Daoy (cell line): Measurements from ENCODE around the gene ZBTB40. TPM values are rescaled to one million over a fixed set of nuclear protein-coding genes. Genes with fewer than 3 reads are reported as not detected.

Experiments used
- DNase-seq: peaks from one replicate; pipeline ENCODE4 v3.0.0-alpha.2; 2015; ENCODE audit warnings: low read depth
- total RNA-seq: library from RNA; depleted of rRNA; stranded (reverse); fragments of >200 nt; shearing (Covaris generic); gene quantifications from 2 replicates; pipeline ENCODE4 v1.2.3, GENCODE V29; 2014

The ZBTB40 gene
- total RNA-seq, 1 experiment from 2014 or later: 10.7 TPM

GRCh38 chr1:22556391-22557104, 104.9 kb downstream of the ZBTB40 start:
- DNase-seq: no peak

DNA sequence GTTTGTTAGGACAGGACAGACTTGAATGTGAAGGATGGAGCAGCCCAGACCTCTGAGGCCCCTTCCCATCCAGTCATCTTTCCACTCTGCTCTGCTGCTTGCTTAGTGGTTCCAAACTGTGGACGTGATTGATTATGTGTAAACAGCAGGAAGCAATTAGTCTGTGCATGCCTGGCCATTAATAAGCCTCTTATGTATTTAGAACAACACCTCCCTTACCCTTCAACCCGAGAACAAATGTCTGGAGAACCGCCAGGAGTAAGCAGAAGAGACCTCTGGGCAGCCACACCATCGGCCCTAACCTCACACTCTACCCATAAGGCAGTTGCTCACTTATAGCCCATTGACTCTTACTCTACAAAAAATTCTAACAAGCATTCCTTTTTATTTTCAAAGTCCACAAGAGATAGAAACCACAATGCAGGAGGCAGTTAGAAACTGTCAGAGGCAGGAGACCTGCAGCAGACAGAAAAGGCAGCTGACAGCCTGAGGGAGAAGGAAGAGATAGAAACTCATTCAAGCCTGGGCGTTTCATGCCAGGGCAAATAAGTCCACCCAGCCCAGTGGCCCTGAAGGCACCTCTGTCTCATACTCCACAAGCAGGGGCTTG, 105.8 kb downstream of the ZBTB40 start:
- DNase-seq: no peak

DNA sequence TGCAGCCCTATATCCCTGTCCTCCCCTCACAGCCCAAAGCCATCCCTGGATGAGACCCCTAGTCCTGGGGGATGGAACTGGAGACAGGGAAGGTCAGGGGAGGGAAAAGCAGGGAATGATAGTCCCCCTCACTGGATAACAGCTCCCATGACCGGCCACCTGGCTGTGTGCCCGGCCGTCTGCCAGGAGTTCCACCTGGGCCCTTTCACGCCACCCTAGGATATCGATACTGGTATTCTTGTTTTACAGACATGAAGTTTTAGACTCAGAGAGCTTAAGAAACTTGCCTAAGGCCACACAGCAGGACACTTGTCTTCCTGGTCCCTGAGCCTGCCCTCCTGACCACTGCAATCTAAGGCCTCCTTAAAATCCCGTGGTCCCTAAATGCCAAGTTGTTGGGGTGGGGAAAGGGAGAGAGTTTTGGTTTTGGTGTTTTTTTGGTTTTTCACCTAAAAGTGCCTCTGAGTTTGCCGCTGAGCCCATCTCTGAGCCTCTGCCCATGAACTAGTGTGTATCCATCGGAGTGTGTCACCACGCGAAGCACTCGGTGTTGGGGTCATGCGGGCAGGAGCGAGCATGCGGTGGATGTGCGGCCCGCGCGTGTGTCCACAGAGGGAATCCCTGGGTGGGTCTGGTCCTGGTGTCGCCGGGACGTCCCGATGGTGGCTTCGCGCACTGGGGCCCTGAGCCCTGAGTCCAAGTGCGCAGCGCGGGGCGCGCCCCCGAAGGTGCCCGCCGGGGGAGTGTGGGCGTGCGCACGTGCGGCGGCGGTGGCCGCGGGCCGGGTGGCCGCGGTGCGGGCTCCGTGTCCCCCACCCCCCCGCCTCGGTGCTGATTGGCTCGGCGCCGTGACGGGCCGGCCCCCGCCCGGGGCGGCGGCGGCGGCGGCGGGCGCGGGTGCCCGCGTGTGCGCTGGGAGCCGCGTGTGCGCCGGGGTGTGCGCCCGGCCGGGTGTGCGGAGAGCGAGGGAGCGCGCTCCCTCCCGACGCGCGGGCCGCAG, 111.2 kb downstream of the ZBTB40 start, which contains the start of gene EPHA8:
TSS of gene EPHA8 (plus strand) at position 906 of the 1,000 bp plus-strand sequence. CDS start 147 bp downstream, outside the sequence.
- DNase-seq: no peak

DNA sequence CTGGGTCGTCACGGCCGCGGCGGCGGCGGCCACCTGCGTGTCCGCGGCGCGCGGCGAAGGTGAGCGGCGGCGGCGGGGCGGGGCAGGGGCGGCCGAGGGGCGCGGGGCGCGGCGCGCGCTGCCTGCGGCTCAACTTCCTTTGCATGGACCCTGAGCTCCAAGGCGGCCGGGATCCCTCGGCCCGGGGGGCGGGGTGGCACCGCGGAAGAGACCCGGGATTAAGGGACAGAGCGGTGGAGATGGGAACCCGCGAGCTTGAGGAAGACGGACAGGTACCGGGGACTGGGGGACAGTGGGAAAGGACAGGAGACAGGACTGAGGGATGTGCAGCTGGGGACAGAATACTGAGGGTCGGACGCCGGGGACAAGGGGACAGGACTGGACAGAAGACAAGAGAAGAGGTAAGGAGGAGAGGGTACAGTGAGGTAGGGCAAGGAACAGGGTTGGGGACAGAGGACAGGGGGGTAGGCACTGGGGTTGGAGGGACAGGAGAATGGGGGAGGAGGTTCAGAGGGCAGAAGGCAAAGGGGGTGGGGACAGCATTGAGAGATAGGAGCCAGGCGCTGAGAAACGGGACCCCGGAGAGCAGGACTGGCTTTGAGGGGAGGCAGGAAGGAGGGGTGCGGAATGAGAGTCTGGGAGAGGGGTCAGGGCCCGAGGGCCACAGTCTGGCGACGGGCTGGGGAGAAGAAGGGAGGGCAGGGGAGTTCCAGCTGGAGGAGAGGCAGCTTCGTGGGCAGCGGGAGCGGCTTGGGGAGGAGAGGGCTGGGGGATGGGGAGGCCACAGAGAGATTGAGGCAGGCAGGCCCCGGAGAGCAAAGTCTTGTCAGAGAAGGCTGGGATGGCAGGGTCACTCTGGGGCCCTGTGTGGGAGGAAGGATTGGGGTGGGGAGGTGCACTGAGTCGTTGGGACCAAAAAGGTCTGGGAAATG, 112.3 kb downstream of the ZBTB40 start:
- no peak for DNase-seq

DNA sequence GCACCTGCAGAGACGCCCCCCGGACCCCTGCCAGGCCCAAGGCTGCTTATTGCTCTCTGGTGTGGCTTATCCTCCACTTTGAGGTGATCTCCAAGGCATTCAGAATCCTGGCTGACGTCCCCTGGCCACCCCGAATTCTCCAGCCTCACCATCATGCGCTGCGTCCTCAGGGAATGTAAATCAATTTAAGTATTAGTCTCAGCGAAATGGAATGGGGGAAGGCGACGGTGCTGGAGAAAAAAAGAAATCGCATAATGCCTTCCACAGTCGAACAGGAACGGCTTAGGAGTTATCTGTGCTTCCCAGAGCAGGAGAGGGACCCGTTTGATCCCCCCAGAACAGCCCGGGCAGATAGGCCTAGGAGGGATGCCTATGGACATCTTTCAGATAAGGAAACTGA, 114.5 kb downstream of the ZBTB40 start:
- DNase-seq: no peak

- DNase-seq: no peak
Observed at GRCh38 chr1:22567197-22567596, 115.5 kb downstream of the ZBTB40 start.

DNA sequence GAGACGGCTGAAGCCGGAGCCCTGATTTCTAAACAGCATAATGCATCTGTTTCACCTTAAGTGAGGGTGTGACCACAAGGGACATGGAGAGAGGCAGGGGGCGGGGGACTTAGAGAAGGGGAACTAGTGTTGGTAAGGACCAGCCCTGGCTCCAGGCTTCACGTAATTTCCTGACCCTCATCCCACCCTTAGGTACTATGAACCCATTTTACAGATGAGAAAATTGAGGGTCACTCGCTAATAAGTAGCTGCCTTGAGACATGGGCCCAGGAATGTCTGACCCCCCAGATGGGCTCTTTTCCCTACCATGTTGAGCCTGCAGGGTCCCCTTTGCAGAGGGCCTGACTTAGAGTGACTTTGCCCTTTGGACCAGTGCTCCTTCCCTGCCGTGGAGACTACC, 116.3 kb downstream of the ZBTB40 start:
- DNase-seq: no peak

DNA sequence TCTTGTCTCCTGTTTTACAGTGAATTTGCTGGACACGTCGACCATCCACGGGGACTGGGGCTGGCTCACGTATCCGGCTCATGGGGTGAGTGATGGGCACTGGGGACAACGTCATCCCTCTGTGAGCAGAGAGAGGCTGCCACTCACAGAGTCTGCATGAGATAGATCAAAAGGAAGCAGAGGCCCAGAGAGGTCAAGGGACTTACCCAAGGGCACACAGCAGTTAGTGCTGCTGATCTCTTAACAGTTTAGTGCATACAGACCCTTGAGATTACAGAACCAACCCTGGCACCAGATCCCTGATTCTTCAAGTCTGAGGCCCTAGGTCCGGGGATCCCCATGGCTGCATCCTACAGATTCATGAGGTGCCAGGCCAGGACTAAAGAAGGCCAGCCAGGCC, 117.6 kb downstream of the ZBTB40 start:
- DNase-seq: no peak

DNA sequence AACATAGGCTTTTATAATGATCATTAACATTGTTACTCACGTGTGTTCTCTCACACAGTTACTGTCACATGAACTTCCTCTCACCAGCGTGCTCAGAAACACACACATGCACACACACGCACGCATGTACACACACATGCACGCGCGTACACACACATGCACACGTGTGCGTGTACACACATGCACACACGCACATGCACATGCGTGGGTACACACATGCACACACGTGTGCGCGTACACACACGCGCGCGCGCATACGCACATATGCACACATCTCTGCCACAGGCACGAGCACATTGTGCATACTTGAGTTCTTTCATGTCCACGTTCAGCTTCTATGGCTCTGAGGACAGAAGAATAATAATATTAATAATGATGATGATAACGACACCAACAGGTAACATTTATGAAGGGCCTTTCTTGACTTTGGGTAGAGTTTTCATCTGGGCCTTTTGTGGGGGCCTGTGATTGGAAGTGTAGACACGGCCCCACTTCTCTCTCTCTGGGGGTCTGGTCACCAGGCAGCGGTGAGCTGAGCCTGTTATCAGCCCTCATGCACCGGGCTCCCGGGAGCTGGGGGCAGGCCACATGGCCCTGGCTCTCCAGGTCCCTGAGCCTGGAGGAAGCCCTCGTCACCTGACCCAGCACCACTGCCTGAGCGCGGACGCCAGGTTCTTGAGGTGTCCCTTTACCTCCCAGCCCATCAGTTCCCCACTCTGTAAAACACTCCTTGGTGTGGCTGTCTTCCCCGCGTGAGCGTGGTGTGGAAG, 118.7 kb downstream of the ZBTB40 start:
- no peak for DNase-seq

DNA sequence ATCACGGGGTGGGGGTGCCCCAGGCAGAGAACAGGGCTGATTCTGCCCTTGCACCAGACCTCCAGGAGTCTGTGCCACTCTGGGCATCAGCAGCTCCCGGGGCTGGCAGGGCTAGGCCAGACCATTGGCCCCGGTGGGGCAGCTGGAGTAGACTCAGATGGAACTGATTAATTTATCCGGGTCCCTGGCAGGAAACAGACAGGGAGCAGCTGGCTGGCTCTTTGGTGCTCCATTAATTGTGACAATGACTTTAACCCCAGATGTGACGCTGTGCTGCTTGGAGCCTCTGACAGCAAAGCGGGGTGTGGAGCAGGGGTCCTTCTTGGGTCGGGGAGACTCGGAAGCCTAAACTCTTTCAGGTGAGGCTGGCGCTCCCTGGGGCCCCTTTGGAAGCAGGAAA, 121.2 kb downstream of the ZBTB40 start:
- DNase-seq: no peak

- DNase-seq: no peak
Observed at GRCh38 chr1:22573237-22573636, 121.6 kb downstream of the ZBTB40 start.

DNA sequence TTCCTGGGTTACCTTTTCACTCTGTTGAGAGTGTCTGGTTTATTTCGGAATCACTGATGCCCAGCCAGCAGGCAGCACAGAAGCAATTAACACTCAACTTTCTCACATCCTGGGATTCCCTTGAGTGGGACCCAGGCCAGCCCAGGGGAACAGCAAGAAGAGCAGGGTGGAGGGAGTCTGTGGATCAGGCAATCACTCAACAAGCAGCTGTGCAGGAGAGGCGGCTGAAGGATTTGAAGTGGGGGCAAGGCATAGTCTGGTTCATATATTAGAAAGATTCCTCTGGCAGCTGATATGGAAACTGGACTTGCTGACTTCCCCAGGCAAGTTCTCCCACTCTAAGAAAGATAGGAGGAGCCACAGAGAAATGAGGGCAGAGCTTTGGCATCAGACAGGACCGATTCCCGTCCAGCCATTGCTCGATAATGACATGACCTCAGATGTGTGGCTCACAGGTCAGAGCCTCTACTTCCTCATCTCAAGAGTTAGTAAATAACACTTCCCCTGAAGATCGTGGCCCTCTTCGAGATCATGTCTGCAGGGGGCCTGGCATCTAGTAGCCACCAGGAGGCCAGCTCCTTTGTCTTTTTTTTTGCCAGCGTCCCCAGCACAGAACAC, 124.0 kb downstream of the ZBTB40 start:
- DNase-seq: no peak

DNA sequence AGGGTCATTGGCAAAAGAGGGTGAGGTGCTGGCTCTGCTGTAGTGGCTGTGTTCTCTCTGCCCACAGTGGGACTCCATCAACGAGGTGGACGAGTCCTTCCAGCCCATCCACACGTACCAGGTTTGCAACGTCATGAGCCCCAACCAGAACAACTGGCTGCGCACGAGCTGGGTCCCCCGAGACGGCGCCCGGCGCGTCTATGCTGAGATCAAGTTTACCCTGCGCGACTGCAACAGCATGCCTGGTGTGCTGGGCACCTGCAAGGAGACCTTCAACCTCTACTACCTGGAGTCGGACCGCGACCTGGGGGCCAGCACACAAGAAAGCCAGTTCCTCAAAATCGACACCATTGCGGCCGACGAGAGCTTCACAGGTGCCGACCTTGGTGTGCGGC, 124.5 kb downstream of the ZBTB40 start:
- DNase-seq: no peak

DNA sequence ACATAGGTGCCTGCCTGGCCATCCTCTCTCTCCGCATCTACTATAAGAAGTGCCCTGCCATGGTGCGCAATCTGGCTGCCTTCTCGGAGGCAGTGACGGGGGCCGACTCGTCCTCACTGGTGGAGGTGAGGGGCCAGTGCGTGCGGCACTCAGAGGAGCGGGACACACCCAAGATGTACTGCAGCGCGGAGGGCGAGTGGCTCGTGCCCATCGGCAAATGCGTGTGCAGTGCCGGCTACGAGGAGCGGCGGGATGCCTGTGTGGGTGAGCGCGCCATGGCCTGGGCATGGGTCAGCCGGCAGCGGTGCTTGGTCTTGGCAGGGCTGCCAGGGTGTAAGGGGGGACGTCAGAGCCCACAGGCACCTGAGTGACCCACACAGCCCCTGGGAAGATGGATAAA, 125.0 kb downstream of the ZBTB40 start:
- no peak for DNase-seq

DNA sequence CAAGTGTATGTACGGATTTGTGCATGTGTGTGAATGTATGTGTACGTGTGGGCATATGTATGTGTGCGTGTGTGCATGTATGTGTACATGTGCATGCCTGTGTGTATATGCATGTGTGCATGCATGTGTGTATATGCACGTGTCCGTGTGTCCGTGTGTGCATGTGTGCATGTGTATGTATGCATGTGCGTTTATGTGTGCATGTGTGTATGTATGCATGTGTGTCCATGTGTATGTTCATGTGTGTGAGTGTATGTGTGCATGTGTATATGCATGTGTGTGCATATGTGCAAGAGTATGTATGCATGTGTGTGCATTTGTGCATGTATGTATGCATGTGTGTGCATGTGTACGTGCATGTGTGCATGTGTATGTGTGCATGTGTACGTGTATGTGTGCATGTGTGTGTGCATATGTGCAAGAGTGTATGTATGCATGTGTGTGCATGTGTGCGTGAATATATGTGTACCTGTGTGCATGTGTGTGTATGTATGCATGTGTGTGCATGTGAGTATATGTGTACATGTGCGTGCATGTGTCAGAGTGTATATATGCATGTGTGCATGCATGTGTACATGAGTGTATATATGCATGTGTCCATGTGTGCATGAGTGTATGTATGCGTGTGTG, 127.2 kb downstream of the ZBTB40 start:
- no peak for DNase-seq

GRCh38 chr1:22579541-22580155, 128.0 kb downstream of the ZBTB40 start:
- DNase-seq: no peak
